Panc1 (cell line): Measurements from ENCODE around the gene GRM6. TPM values are rescaled to one million over a fixed set of nuclear protein-coding genes. Genes with fewer than 3 reads are reported as not detected.

Source experiments
- ATAC-seq: fragments of 200-7000 bp; cut with Tn5 transposase; 2 replicates; pipeline ENCODE4 v1.9.1; 2020; ENCODE audit warnings: mild to moderate bottlenecking, moderate library complexity
- BruUV-seq: library from RNA; stranded (reverse); fragments of 400-500 nt; replicated peaks from 2 replicates; lab custom pipeline; 2021; lab: Mats Ljungman, UMichigan
- CTCF ChIA-PET: fragments of 300-600 bp; sonication (Branson Sonifier 250); formaldehyde crosslinking; loops from one replicate; lab custom pipeline; 2022; ENCODE audit warnings: antibody characterized with exemption; lab: Charles Lee
- POLR2A ChIA-PET: fragments of 300-600 bp; sonication (Branson Sonifier 250); formaldehyde crosslinking; loops from one replicate; lab custom pipeline; 2022; ENCODE audit warnings: antibody characterized with exemption; lab: Charles Lee
- DNase-seq: peaks from one replicate; pipeline ENCODE4 v3.0.0-alpha.2; 2010; ENCODE audit warnings: low read depth, low spot score
- H3K27ac ChIP-seq: 2 replicates; pipeline ENCODE4 v1.5.1; 2011; ENCODE audit warnings: mild to moderate bottlenecking, low read length, inconsistent platforms
- H3K27me3 ChIP-seq: fragments of 200-500 bp; sonication (Bioruptor generic); 2 replicates; pipeline ENCODE4 v1.6.0; 2014; ENCODE audit warnings: low read length, inconsistent platforms; ENCODE audit not compliant: control insufficient read depth, insufficient read depth
- H3K36me3 ChIP-seq: fragments of 200-500 bp; sonication (Bioruptor generic); 2 replicates; pipeline ENCODE4 v1.5.1; 2014; ENCODE audit warnings: inconsistent platforms, mild to moderate bottlenecking, low read length, moderate library complexity; ENCODE audit not compliant: control insufficient read depth, insufficient read depth
- H3K4me1 ChIP-seq: 2 replicates; pipeline ENCODE4 v1.5.1; 2011; ENCODE audit warnings: inconsistent platforms, mild to moderate bottlenecking, low read length, moderate library complexity; ENCODE audit not compliant: control insufficient read depth, insufficient read depth
- H3K4me3 ChIP-seq, 2 experiments: 2 replicates each; pipeline ENCODE4 v1.5.1; 2011 to 2012; ENCODE audit warnings: low read depth in 2 of 2, low read length in 2 of 2, mild to moderate bottlenecking in 2 of 2, inconsistent platforms in 1 of 2, moderate library complexity in 1 of 2
- H3K9me3 ChIP-seq: fragments of 200-500 bp; sonication (Bioruptor generic); 2 replicates; pipeline ENCODE4 v1.5.1; 2014; ENCODE audit warnings: low read depth, mild to moderate bottlenecking, inconsistent platforms, low read length, moderate library complexity; ENCODE audit not compliant: control insufficient read depth, insufficient read depth
- CTCF ChIP-seq: fragments of 450-650 bp; IDR thresholded peaks from 2 replicates; pipeline ENCODE4 v1.5.1; 2017; ENCODE audit warnings: mild to moderate bottlenecking
- POLR2AphosphoS5 ChIP-seq: IDR thresholded peaks from 2 replicates; pipeline ENCODE4 v1.6.1; 2012; ENCODE audit warnings: mild to moderate bottlenecking, low read depth, low read length, moderate library complexity
- REST ChIP-seq, 2 experiments: IDR thresholded peaks; 2 replicates each; pipeline ENCODE4 v1.6.1; 2011 to 2012; ENCODE audit warnings: low read depth in 2 of 2, control low read depth in 1 of 2, low read length in 1 of 2, mild to moderate bottlenecking in 1 of 2, moderate library complexity in 1 of 2; ENCODE audit not compliant: insufficient read depth in 1 of 2
- SIN3A ChIP-seq: IDR thresholded peaks from 2 replicates; pipeline ENCODE4 v1.6.1; 2012; ENCODE audit warnings: low read depth, mild to moderate bottlenecking, low read length, moderate library complexity, borderline replicate concordance; ENCODE audit not compliant: insufficient read depth
- TCF7L2 ChIP-seq: IDR thresholded peaks from 2 replicates; pipeline ENCODE4 v1.6.1; 2011; ENCODE audit warnings: mild to moderate bottlenecking, low read depth, low read length, inconsistent platforms
- in situ Hi-C: cut with HindIII; loops from 2 replicates; pipeline ENCODE4 v1.10.0; 2016; ENCODE audit warnings: low sequenced_read_pairs, low pct_unique_long_range_greater_than_20kb
- intact Hi-C: fragments of 100-400 bp; cut with micrococcal nuclease; formaldehyde crosslinking; loops from one replicate; pipeline ENCODE4 v1.10.0; 2022; ENCODE audit not compliant: unreplicated experiment
- total RNA-seq: library from RNA; stranded (reverse); gene quantifications from one replicate; pipeline ENCODE4 v1.2.1, GENCODE V29; 2021; ENCODE audit not compliant: unreplicated experiment

Gene GRM6
- total RNA-seq, 1 experiment from 2014 or later: not detected

- ATAC-seq: no peak
- CTCF ChIA-PET: no interaction called here
Observed at GRCh38 chr5:178993955-178994579, 1.1 kb downstream of the GRM6 start.

GRCh38 chr5:178993236-178993765 is 1.8 kb downstream of the GRM6 start:
- H3K27ac ChIP-seq: no peak overlapping the region
- no peak overlapping the region for H3K4me3 ChIP-seq
- TF ChIP-seq POLR2AphosphoS5 (no peak), CTCF (no peak), REST (IDR thresholded peaks at IDR 0.05; ENCODE audit: insufficient read depth in 1 of 2, low read depth in 2 of 2, low read length in 1 of 2) (no peak), TCF7L2 (no peak), SIN3A (no peak)
- intact Hi-C loops (no loop called here), in situ Hi-C loops (no loop called here)
- ChIA-PET POLR2A (no interaction called here), CTCF (no interaction called here)
- no peak for DNase-seq
- H3K4me1 ChIP-seq: no peaks in the 10 kb centered on the region
- ATAC-seq: no peak
- H3K36me3 ChIP-seq: no peaks in the 10 kb centered on the region
- H3K9me3 ChIP-seq: no peaks in the 10 kb centered on the region
- BruUV-seq: no TSS peak
- no peaks in the 10 kb centered on the region for H3K27me3 ChIP-seq

More at GRCh38 chr5:178993955-178994579, 1.1 kb downstream of the GRM6 start:
- no peak overlapping the region for H3K27ac ChIP-seq
- H3K36me3 ChIP-seq: no peaks in the 10 kb centered on the region
- no peak overlapping the region for H3K4me3 ChIP-seq
- POLR2A ChIA-PET: no interaction called here
- in situ Hi-C loops (no loop called here), intact Hi-C loops (no loop called here)
- no peak for DNase-seq
- BruUV-seq: no TSS peak
- no peak for TF ChIP-seq TCF7L2
- no peak for TF ChIP-seq POLR2AphosphoS5
- TF ChIP-seq CTCF: no peak
- no peak for TF ChIP-seq SIN3A
- TF ChIP-seq REST (IDR thresholded peaks at IDR 0.05; ENCODE audit: insufficient read depth in 1 of 2, low read depth in 2 of 2, low read length in 1 of 2): no peak
- no peaks in the 10 kb centered on the region for H3K27me3 ChIP-seq
- no peaks in the 10 kb centered on the region for H3K4me1 ChIP-seq
- no peaks in the 10 kb centered on the region for H3K9me3 ChIP-seq
